ENCODE data around the gene NUDC. TPM values are rescaled to one million over a fixed set of nuclear protein-coding genes. Genes with fewer than 3 reads are reported as not detected.
A peak's percentile ranks its signal among the peaks of the same experiment; 100 is the strongest.

NUDC gene
- total RNA-seq, 6 experiments from 2014 or later = 69.1 to 92.6 (median 87.6) TPM

DNA sequence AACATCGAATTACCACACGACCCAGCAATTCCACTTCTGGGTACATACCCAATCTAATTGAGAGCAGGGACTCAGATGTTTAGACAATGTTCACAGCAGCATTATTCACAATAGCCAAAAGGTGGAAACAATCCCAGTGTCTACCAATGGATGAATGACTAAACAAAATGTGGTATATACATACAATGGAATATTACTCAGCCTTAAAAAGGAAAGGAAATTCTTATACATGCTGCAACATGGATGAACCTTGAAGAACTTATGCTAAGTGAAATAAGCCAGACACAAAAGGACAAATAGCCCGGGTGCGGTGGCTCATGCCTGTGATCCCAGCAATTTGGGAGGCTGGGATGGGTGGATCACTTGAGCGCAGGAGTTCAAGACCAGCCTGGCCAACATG is 31.8 kb downstream of the NUDC start:
- Mint-ChIP-seq H3K9me3 (peaks cover 13% of the 10 kb centered on the region), H3K4me1 (ENCODE audit: low read depth) (no peaks in the 10 kb centered on the region; the same call in 1 of the 2 replicates), H3K4me3 (no peak overlapping the region), H3K27me3 (ENCODE audit: insufficient read depth) (peaks cover 10% of the 10 kb centered on the region), H3K27ac (no peak overlapping the region), H3K36me3 (ENCODE audit: low read depth) (peaks cover 12% of the 10 kb centered on the region; the same call in 1 of the 2 replicates)
- TF ChIP-seq, protein P1, sequence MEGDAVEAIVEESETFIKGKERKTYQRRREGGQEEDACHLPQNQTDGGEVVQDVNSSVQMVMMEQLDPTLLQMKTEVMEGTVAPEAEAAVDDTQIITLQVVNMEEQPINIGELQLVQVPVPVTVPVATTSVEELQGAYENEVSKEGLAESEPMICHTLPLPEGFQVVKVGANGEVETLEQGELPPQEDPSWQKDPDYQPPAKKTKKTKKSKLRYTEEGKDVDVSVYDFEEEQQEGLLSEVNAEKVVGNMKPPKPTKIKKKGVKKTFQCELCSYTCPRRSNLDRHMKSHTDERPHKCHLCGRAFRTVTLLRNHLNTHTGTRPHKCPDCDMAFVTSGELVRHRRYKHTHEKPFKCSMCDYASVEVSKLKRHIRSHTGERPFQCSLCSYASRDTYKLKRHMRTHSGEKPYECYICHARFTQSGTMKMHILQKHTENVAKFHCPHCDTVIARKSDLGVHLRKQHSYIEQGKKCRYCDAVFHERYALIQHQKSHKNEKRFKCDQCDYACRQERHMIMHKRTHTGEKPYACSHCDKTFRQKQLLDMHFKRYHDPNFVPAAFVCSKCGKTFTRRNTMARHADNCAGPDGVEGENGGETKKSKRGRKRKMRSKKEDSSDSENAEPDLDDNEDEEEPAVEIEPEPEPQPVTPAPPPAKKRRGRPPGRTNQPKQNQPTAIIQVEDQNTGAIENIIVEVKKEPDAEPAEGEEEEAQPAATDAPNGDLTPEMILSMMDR (IDR thresholded peaks at IDR 0.05) = no peak
- no peak for DNase-seq

DNA sequence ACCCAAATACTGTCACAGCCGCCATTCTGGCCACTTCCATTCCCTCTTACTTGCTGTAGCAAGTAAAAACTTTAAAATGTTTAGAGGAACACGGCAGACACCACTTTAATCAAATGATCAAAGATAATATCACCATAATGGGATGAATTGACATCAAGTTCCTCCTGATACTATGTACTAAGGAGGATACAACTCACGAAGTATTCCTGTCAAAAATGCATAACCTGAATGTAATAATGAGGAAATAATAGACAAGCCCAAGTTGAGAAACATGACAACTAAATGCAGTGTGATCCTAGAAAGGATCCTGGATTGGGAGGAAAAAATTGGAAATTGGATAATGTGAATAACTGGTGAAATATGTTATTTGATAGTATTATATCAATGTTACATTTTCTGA is 34.8 kb downstream of the NUDC start:
- TF ChIP-seq, protein P1 (IDR thresholded peaks at IDR 0.05) = no peak
- Mint-ChIP-seq H3K36me3 (ENCODE audit: low read depth) (peaks cover 12% of the 10 kb centered on the region; the same call in 1 of the 2 replicates), H3K4me3 (no peak overlapping the region), H3K4me1 (ENCODE audit: low read depth) (peaks cover 11% of the 10 kb centered on the region), H3K27ac (no peak overlapping the region), H3K9me3 (peaks cover 13% of the 10 kb centered on the region), H3K27me3 (ENCODE audit: insufficient read depth) (peaks cover 14% of the 10 kb centered on the region)
- no peak for DNase-seq

DNA sequence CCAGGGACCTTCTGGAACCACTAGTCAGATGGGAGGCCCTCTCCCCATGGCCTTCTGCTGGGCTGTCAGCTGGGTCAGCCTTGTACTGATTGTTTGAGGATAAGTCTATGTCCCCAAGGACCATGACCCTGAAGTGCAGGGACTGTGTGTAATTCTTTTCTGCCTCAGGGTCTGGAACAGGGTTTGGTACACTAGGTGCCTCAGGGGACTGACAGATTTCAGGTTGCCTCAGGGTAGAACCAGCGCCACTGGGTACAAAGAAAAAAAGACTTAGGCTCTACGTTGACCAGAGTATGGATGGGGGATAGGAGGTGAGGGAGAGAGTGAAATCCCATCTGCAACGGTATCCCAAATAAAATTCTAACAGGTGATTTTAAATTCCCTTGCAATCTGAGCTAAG is 35.8 kb downstream of the NUDC start:
- Mint-ChIP-seq H3K36me3 (ENCODE audit: low read depth) (peaks cover 12% of the 10 kb centered on the region; the same call in 1 of the 2 replicates), H3K4me1 (ENCODE audit: low read depth) (peaks cover 21% of the 10 kb centered on the region), H3K4me3 (no peak overlapping the region), H3K27ac (no peak overlapping the region), H3K27me3 (ENCODE audit: insufficient read depth) (peaks cover 14% of the 10 kb centered on the region), H3K9me3 (peaks cover 13% of the 10 kb centered on the region)
- TF ChIP-seq, protein P1 (IDR thresholded peaks at IDR 0.05) = no peak
- DNase-seq = no peak

DNA sequence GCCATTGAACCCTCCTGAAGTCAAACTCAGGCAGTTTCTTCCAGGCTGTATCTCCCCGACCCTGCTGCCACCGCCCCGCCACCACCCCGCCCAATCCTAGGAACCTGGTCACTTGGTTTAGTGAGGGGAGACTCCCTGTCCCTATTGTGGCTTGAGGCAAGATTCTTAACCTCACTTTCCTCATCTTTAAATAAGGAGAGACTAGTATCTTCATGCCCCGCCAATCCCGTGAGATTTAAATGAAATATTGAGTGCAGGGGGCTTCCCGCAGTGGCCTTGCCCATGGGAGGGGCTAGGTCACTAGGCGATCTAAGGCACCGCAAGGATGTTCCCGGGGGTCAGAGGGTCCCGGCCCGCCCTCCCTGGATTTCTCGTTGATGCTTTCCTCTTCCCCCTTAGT is 37.7 kb downstream of the NUDC start:
- H3K27me3 Mint-ChIP-seq (ENCODE audit: insufficient read depth) = peaks cover 14% of the 10 kb centered on the region
- TF ChIP-seq, protein P1 (IDR thresholded peaks at IDR 0.05) = no peak

DNA sequence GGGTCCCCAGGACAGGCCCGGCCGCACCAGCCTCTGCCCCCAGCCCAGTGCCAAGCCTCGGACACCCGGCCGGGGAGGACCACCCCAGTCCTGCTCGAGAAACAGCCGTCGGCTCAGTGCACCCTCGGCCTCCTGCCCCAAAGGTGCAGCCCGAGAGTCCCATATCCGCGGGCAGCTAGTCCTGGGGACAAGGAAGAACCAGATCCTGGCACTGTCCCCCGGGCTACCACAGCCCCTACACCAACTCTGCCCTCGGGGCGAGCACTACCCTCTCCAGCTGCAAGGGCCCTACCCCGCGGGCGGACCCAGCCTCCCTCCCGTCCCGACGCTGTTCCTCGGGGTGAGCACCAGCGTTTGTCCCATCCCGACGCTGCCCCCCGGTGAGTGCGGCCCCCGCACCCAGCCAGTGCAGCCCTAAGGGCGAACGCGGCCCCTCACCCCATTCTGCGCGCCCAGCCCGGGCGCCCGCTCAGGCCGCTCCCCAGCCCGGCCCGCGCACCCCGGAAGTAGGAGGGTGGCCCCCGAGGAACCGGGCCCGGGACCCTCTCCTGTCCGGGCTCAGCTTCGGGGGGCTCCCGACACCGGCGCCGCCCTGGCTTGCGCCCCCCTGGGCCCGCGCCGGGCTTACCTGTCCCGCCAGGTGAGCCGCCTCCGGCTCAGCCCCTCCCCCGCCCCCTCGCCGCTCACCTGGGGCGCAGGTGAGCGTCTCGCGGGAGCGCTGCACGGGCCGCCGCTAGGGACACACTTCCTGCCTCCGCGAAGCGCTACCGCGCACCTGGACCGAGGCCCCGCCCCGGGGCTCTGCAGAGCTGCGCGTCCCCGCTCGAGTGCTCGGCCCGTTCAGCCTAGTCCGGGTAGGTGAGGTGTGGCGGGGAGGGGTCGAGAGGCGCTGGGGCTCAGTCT is 38.4 kb downstream of the NUDC start, which contains the start of gene KDF1:
Gene KDF1 (minus strand): TSS at position 747 of the 903 bp plus-strand sequence. CDS start 8,088 bp downstream, outside the sequence.
- TF ChIP-seq, protein P1 (IDR thresholded peaks at IDR 0.05) = 0 out of 2 replicates have a peak, but pooled peaks have one; percentile 9
- H3K27ac Mint-ChIP-seq = peak within 1 kb of the TSS; percentile 21; the same call in 1 of the 2 replicates
- peaks cover 31% of the 10 kb centered on the region for H3K4me1 Mint-ChIP-seq (ENCODE audit: low read depth)
- peaks cover 12% of the 10 kb centered on the region; the same call in 1 of the 2 replicates for H3K36me3 Mint-ChIP-seq (ENCODE audit: low read depth)
- peak within 1 kb of the TSS; percentile 60 for H3K4me3 Mint-ChIP-seq
- peaks cover 14% of the 10 kb centered on the region for H3K27me3 Mint-ChIP-seq (ENCODE audit: insufficient read depth)
- no peak for DNase-seq
- peaks cover 13% of the 10 kb centered on the region for H3K9me3 Mint-ChIP-seq

More for the DNA sequence above, 37.7 kb downstream of the NUDC start:
- H3K4me1 Mint-ChIP-seq (ENCODE audit: low read depth) = peaks cover 31% of the 10 kb centered on the region
- peaks cover 13% of the 10 kb centered on the region for H3K9me3 Mint-ChIP-seq
- H3K27ac Mint-ChIP-seq = no peak overlapping the region
- H3K4me3 Mint-ChIP-seq = no peak overlapping the region
- no peak for DNase-seq
- peaks cover 12% of the 10 kb centered on the region; the same call in 1 of the 2 replicates for H3K36me3 Mint-ChIP-seq (ENCODE audit: low read depth)

Data from HFFc6 (cell line).